Measurements from ENCODE around the gene HELZ. TPM values are rescaled to one million over a fixed set of nuclear protein-coding genes. Genes with fewer than 3 reads are reported as not detected.

Gene HELZ
- total RNA-seq, 1 experiment from 2014 or later: 49.8 TPM

DNA sequence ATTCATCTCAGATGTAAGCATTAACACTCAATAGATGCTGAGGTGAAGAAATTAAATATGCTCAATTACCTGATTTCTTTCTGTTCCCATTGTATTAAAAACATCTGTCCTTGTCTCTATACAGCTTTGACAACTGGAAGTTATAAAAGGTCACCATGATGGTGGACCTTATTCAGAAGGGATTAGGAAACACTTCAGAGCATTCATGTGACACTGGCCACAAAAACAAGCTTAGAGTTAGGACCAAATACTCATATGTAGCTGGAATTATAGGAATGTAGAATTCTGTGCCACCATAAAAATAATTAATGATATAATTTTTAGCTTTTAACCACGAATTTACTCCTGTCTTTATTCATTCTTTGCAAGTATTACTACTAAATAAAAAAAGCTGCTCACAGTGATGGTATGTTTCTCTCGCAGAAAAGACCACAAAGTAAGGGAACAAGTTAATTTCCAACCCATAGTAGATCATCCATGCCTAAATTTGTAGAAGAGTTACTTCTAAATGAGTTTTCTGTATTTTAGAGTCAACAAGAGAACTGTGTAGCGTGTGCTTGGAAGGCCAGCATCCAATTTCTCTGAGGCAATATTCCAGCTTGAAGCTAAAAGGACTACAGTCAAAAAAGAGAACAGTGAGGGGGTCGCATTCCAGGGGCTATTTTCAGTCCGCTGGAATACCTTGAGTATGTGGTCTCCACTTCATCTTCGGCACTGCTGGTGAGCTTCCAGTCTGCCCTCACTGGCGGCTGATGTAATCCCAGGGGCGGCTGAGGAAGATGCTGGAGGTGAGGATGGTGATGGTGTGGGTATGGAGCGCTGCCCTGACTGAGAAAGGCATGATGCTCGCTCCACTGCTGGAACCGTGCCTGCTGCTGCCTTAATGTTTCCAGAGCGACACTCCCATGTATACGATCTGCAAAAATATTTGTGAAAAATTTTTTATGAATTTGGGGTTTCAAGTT is 136.9 kb downstream of the HELZ start:
- Histone ChIP-seq H3K4ac (ENCODE audit: low read depth, low read length) (no peak overlapping the region), H2BK15ac (ENCODE audit: low read depth, low read length) (no peak overlapping the region), H4K5ac (ENCODE audit: insufficient read length, low read depth, low read length) (no peak overlapping the region), H3K79me2 (ENCODE audit: insufficient read depth, low read length) (no peaks in the 10 kb centered on the region), H3K23ac (ENCODE audit: insufficient read length, low read depth, low read length) (no peak overlapping the region), H3K27me3 (ENCODE audit: insufficient read depth, low read length) (no peaks in the 10 kb centered on the region), H3K4me1 (ENCODE audit: insufficient read depth, low read length) (no peaks in the 10 kb centered on the region), H4K91ac (ENCODE audit: insufficient read length, low read depth, low read length) (no peak overlapping the region), H3K9ac (ENCODE audit: extremely low read depth, insufficient read length, low read length) (no peak overlapping the region), H2BK5ac (ENCODE audit: insufficient read length, low read length) (no peak overlapping the region), H3K4me2 (ENCODE audit: insufficient read depth, insufficient read length, low read length) (no peak overlapping the region), H4K20me1 (ENCODE audit: control insufficient read depth, insufficient read depth, insufficient read length) (no peaks in the 10 kb centered on the region), H4K8ac (replicated peaks; ENCODE audit: insufficient read length, low read depth, low read length) (no peak overlapping the region), H2BK12ac (ENCODE audit: insufficient read length, low read depth, low read length) (no peak overlapping the region), H3K23me2 (ENCODE audit: insufficient read length, low read depth, low read length, poor library complexity, severe bottlenecking) (no peaks in the 10 kb centered on the region), H3K14ac (ENCODE audit: insufficient read depth, low read length) (no peak overlapping the region; the same call in 1 of the 2 replicates), H3K27ac (ENCODE audit: insufficient read length, low read depth, low read length) (no peak overlapping the region), H2AFZ (ENCODE audit: low read length) (no peak overlapping the region), H3T11ph (ENCODE audit: low read length) (no peak overlapping the region), H3K9me3 (ENCODE audit: control insufficient read depth, low read depth, low read length) (no peaks in the 10 kb centered on the region), H3K56ac (ENCODE audit: insufficient read length, low read depth, low read length) (no peak overlapping the region), H2AK5ac (ENCODE audit: insufficient read length, low read length) (no peak overlapping the region), H2BK20ac (ENCODE audit: low read depth, low read length, poor library complexity, severe bottlenecking) (no peak overlapping the region), H3K79me1 (ENCODE audit: insufficient read depth, low read depth, low read length, poor library complexity, severe bottlenecking) (no peaks in the 10 kb centered on the region), H3K18ac (ENCODE audit: insufficient read length, low read depth, low read length) (no peak overlapping the region), H2BK120ac (ENCODE audit: low read depth, low read length, poor library complexity, severe bottlenecking) (no peak overlapping the region)
- Mint-ChIP-seq H3K36me3 (ENCODE audit: insufficient read depth in 1 of 3, low read depth in 3 of 3) (peaks cover 10 to 49% (median 32%) of the 10 kb centered on the region in 3 experiments; a peak in 6 of 7 replicates), H3K9me3 (no peaks in the 10 kb centered on the region), H3K4me1 (no peaks in the 10 kb centered on the region), H3K27ac (no peak overlapping the region), H3K27me3 (ENCODE audit: low read depth) (no peaks in the 10 kb centered on the region), H3K4me3 (no peak overlapping the region)
- DNase-seq: no peak
- TF ChIP-seq, protein P1, sequence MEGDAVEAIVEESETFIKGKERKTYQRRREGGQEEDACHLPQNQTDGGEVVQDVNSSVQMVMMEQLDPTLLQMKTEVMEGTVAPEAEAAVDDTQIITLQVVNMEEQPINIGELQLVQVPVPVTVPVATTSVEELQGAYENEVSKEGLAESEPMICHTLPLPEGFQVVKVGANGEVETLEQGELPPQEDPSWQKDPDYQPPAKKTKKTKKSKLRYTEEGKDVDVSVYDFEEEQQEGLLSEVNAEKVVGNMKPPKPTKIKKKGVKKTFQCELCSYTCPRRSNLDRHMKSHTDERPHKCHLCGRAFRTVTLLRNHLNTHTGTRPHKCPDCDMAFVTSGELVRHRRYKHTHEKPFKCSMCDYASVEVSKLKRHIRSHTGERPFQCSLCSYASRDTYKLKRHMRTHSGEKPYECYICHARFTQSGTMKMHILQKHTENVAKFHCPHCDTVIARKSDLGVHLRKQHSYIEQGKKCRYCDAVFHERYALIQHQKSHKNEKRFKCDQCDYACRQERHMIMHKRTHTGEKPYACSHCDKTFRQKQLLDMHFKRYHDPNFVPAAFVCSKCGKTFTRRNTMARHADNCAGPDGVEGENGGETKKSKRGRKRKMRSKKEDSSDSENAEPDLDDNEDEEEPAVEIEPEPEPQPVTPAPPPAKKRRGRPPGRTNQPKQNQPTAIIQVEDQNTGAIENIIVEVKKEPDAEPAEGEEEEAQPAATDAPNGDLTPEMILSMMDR (conservative IDR thresholded peaks at IDR 0.05): no peak
- no CpG with 5 or more reads among the region's 13 CpGs for WGBS (ENCODE audit: extremely low coverage, insufficient read length, low lambda C conversion rate)

Data from H9 (cell line).